ENCODE data around the gene ZNF488.

DNA sequence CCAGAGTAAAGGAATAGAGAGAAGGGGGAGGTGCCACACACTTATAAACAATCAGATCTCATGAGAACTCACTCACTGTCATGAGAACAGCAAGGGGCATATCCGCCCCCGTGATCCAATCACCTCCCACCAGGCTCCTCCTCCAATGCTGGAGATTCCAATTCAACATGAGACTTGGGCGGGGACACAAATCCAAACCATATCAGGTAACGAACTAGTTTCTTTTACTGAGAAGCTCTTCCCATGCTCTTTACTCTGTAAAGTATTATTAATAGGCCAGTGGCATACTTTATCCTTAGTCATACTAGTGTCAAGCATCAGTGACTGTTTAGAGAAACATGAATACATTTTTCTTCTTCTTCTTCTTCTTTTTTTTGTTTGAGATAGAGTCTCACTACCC is 39.4 kb upstream of the ZNF488 start:
- TF ChIP-seq, protein P1, sequence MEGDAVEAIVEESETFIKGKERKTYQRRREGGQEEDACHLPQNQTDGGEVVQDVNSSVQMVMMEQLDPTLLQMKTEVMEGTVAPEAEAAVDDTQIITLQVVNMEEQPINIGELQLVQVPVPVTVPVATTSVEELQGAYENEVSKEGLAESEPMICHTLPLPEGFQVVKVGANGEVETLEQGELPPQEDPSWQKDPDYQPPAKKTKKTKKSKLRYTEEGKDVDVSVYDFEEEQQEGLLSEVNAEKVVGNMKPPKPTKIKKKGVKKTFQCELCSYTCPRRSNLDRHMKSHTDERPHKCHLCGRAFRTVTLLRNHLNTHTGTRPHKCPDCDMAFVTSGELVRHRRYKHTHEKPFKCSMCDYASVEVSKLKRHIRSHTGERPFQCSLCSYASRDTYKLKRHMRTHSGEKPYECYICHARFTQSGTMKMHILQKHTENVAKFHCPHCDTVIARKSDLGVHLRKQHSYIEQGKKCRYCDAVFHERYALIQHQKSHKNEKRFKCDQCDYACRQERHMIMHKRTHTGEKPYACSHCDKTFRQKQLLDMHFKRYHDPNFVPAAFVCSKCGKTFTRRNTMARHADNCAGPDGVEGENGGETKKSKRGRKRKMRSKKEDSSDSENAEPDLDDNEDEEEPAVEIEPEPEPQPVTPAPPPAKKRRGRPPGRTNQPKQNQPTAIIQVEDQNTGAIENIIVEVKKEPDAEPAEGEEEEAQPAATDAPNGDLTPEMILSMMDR (conservative IDR thresholded peaks at IDR 0.05 in 1 of 2, IDR thresholded peaks at IDR 0.05 in 1 of 2; ENCODE audit: low read depth in 1 of 2, low read length in 2 of 2): no peak
- TF ChIP-seq EZH2 (IDR thresholded peaks at IDR 0.05; ENCODE audit: low read length, missing control alignments): no peak
